SU-DHL-6 (cell line): ENCODE results near the gene PNRC1.

Experiments used
- CTCF ChIP-seq: fragments of 200-600 bp; sonication (generic); IDR thresholded peaks from one replicate; pipeline ENCODE4 v1.5.1; 2017; ENCODE audit warnings: antibody characterized with exemption, mild to moderate bottlenecking, low read length, moderate library complexity; ENCODE audit not compliant: insufficient read depth, poor library complexity, severe bottlenecking
- EZH2phosphoT487 ChIP-seq: fragments of 200-600 bp; sonication (generic), shearing (Covaris generic); conservative IDR thresholded peaks from 2 replicates; pipeline ENCODE4 v1.6.1; 2018; ENCODE audit warnings: mild to moderate bottlenecking, antibody characterized with exemption, low read length, moderate library complexity, mixed read lengths

DNA sequence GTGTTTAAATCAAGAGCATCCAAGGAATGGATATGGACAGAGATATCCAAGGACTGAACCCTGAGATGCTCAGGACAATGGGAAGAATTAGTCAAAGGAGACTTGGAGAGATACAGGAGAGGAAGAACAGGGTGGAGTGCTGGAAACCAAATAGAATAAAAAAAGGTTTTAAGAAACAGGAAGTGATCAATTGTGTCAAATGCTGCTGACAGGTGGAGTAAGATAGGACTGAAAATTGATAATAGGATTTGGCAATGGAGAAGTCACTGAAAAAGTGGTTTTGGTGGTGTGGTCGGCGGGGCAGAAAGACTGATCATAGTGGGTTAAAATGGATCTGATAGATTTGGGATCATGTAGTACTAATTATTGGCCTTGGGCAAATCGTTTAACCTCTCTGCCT lies 37.9 kb upstream of the PNRC1 start:
- no peak for TF ChIP-seq CTCF
- TF ChIP-seq EZH2phosphoT487 = no peak
